Naive thymus-derived CD8-positive, alpha-beta T cell (primary cell): ENCODE data around the gene LRRC49. TPM values are rescaled to one million over a fixed set of nuclear protein-coding genes. Genes with fewer than 3 reads are reported as not detected.
A peak's percentile ranks its signal among the peaks of the same experiment; 100 is the strongest.

Experiments
- ATAC-seq, 2 donors: fragments of 150-1000 bp; cut with Tn5 transposase in 1 of 2; sonication (Bioruptor Pico), chemical (Tn5 transposase) in 1 of 2; 1 replicate in 1 of 2; 2 replicates in 1 of 2; pipeline ENCODE4 v1.10.0; 2021; ENCODE audit warnings: mild to moderate bottlenecking in 2 of 2, moderate library complexity in 2 of 2
- POLR2A ChIA-PET: fragments of 350-600 bp; sonication (Branson Sonifier 250); formaldehyde crosslinking; loops from one replicate; lab custom pipeline; 2021; ENCODE audit warnings: antibody characterized with exemption; lab: Charles Lee
- DNase-seq, 10 donors: peaks; one replicate each; pipeline versions ENCODE4 v3.0.0 to v3.0.0-alpha.2; 2020 to 2022
- H3K27ac Mint-ChIP-seq, 10 donors: one replicate each; pipeline ENCODE4 v1.8.0; 2020 to 2022; ENCODE audit warnings: mild to moderate bottlenecking in 10 of 10, mixed read lengths in 10 of 10, moderate library complexity in 4 of 10, inconsistent platforms in 1 of 10
- H3K27me3 Mint-ChIP-seq, 5 donors: one replicate each; pipeline ENCODE4 v1.8.0; 2021 to 2022; ENCODE audit warnings: mixed read lengths in 5 of 5
- H3K36me3 Mint-ChIP-seq, 3 donors: one replicate each; pipeline ENCODE4 v1.8.0; 2020 to 2022; ENCODE audit warnings: mixed read lengths in 3 of 3, mild to moderate bottlenecking in 2 of 3, inconsistent platforms in 1 of 3
- H3K4me1 Mint-ChIP-seq, 4 donors: one replicate each; pipeline ENCODE4 v1.8.0; 2021 to 2022; ENCODE audit warnings: mixed read lengths in 4 of 4
- H3K4me3 Mint-ChIP-seq, 10 donors: one replicate each; pipeline ENCODE4 v1.8.0; 2020 to 2022; ENCODE audit warnings: mild to moderate bottlenecking in 10 of 10, mixed read lengths in 10 of 10, moderate library complexity in 6 of 10, inconsistent platforms in 1 of 10
- H3K9me3 Mint-ChIP-seq, 9 donors: one replicate each; pipeline ENCODE4 v1.8.0; 2020 to 2022; ENCODE audit warnings: mixed read lengths in 9 of 9, mild to moderate bottlenecking in 3 of 9, inconsistent platforms in 1 of 9, moderate library complexity in 1 of 9
- polyA plus RNA-seq, 3 donors: library from polyadenylated mRNA; unstranded; fragments of 300-500 nt; fragmentation: Illumina TruSeq; gene quantifications; one replicate each; pipeline ENCODE4 v1.2.3, GENCODE V29; 2021
- total RNA-seq, 8 experiments: library from RNA in 2 of 8; stranded (reverse) in 2 of 8; gene quantifications; one replicate each; pipeline ENCODE4 v1.2.3 and lab custom pipeline; 2021 to 2026

LRRC49 gene
- total and polyA plus RNA-seq, 5 experiments from 2014 or later = not detected

- Mint-ChIP-seq H3K4me1 (no peaks in the 10 kb centered on the region), H3K27ac (no peak overlapping the region), H3K9me3 (peaks cover 0 to 8% (median 3%) of the 10 kb centered on the region in 9 donors), H3K36me3 (peaks cover 0 to 8% (median 2%) of the 10 kb centered on the region in 3 donors), H3K27me3 (peaks cover 26 to 51% (median 44%) of the 10 kb centered on the region in 5 donors), H3K4me3 (no peak overlapping the region)
- POLR2A ChIA-PET = no interaction called here
- no peak for DNase-seq
- no peak for ATAC-seq
These were observed 17.4 kb upstream of the LRRC49 start for GRCh38 chr15:70875001-70875782.

DNA sequence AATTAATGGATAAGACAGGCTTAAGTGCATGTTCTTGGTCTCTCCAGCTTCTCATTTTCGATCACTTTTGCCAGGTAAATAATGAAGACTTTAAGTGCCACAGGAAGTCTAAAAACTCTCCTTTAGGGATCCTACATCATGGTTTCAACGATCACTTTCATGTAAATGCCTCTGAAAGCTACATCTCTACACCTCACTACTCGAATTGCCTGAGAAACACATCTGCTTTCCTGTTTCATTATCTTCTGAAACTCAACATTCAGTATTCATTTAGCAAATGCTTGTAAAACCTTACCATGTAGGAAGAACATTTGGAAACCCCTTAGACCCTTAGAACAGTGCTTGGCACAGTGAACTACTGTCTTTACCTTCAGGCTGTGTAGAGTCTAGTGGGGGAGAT, 16.6 kb upstream of the LRRC49 start:
- no peak for ATAC-seq
- no peak overlapping the region for H3K27ac Mint-ChIP-seq
- peaks cover 0 to 8% (median 2%) of the 10 kb centered on the region in 3 donors for H3K36me3 Mint-ChIP-seq
- no peak overlapping the region for H3K4me3 Mint-ChIP-seq
- H3K4me1 Mint-ChIP-seq = no peaks in the 10 kb centered on the region
- H3K9me3 Mint-ChIP-seq = peaks cover 0 to 5% (median 3%) of the 10 kb centered on the region in 9 donors
- H3K27me3 Mint-ChIP-seq = peaks cover 26 to 56% (median 44%) of the 10 kb centered on the region in 5 donors
- POLR2A ChIA-PET = no interaction called here
- no peak for DNase-seq

DNA sequence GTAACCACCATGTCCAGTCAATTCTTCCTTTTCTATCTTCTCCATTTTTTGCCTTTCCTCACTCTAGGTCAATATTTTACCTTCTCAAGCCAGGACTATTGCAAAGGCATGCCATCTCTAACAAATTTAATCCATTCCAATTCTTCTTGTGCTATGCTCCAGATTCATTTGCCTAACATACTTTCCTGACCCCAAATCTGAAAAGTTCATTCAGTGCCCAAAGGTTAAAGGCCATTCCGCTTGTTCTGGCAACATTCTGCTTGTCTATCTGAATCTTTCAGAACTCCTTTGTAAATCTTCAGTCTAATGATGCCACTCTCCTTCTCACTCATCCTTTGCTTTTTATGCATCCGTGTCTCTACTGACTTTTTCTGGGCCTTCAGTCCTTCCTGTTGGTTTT, 15.9 kb upstream of the LRRC49 start:
- Mint-ChIP-seq H3K27me3 (peaks cover 26 to 56% (median 42%) of the 10 kb centered on the region in 5 donors), H3K36me3 (peaks cover 0 to 8% (median 2%) of the 10 kb centered on the region in 3 donors), H3K27ac (no peak overlapping the region), H3K4me3 (no peak overlapping the region), H3K9me3 (peaks cover 0 to 5% (median 2%) of the 10 kb centered on the region in 9 donors), H3K4me1 (no peaks in the 10 kb centered on the region)
- POLR2A ChIA-PET = no interaction called here
- DNase-seq = no peak
- no peak for ATAC-seq

GRCh38 chr15:70879401-70879800, 13.2 kb upstream of the LRRC49 start:
- Mint-ChIP-seq H3K4me3 (no peak overlapping the region), H3K27me3 (peaks cover 23 to 54% (median 39%) of the 10 kb centered on the region in 5 donors), H3K4me1 (no peaks in the 10 kb centered on the region), H3K36me3 (no peaks in the 10 kb centered on the region), H3K9me3 (no peaks in the 10 kb centered on the region), H3K27ac (no peak overlapping the region)
- DNase-seq = no peak
- POLR2A ChIA-PET = no interaction called here
- no peak for ATAC-seq

DNA sequence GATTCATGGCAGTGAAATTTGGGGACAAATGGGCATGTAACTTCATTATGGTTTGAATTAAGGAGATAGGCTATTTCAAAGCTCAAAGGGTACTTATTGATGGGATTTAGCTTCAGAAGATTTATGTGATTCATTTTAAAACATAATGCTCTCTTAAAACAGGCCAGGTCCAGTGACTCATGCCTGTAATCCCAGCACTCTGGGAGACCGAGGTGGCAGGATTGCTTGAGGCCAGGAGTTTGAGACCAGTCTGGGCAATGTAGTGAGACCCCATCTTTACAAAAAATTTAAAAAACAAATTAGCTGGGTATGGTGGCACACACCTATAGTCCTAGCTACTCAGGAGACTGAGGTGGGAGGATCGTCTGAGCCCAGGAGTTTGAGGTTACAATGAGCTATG, 11.8 kb upstream of the LRRC49 start:
- Mint-ChIP-seq H3K36me3 (no peaks in the 10 kb centered on the region), H3K4me1 (no peaks in the 10 kb centered on the region), H3K27me3 (peaks cover 27 to 56% (median 41%) of the 10 kb centered on the region in 5 donors), H3K4me3 (no peak overlapping the region), H3K27ac (no peak overlapping the region), H3K9me3 (no peaks in the 10 kb centered on the region)
- no peak for DNase-seq
- no peak for ATAC-seq
- POLR2A ChIA-PET = no interaction called here

GRCh38 chr15:70882361-70882760, 10.3 kb upstream of the LRRC49 start:
- POLR2A ChIA-PET = no interaction called here
- no peak for DNase-seq
- Mint-ChIP-seq H3K4me1 (no peaks in the 10 kb centered on the region), H3K36me3 (no peaks in the 10 kb centered on the region), H3K4me3 (no peak overlapping the region), H3K27ac (no peak overlapping the region), H3K27me3 (peaks cover 17 to 41% (median 32%) of the 10 kb centered on the region in 5 donors), H3K9me3 (no peaks in the 10 kb centered on the region)
- no peak for ATAC-seq

DNA sequence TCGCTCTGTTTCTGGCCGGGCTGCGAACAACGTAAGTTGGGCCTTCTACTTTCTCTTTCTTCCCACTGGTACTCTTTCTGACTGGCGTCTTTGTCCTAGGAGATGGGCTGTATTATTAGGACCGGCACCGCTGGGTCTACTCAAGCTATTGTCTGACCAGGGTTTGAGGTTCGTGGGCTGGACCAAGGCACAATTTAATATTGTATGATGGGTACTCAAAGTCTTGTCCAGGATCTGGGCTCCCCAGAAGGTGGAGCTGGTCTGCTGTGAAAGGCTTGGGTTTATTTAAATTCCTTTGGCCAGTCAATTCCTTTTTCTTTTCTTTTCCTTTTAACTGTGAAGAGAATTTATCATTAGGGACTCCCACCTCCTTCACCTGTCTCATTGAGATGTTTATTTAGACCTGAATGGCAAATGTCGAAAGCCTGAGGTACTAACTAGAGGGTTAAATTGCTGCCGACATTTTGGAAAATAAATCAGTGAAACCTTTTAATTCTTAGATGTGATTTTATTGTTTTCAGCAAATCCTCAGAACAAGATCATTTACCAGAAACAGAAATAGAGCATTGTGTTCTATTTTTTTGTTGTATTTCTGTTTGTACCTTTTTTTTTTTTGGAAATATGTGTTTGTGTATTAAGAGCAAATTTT, 410 bp downstream of the LRRC49 start:
- peaks cover 0 to 10% (median 0%) of the 10 kb centered on the region in 3 donors for H3K36me3 Mint-ChIP-seq
- DNase-seq (no peak), ATAC-seq (no peak)
- no peak overlapping the region for H3K27ac Mint-ChIP-seq
- peaks cover 44 to 70% (median 54%) of the 10 kb centered on the region in 5 donors for H3K27me3 Mint-ChIP-seq
- H3K4me3 Mint-ChIP-seq = peak overlapping the region; percentile 71 to 87 (median 84)
- H3K9me3 Mint-ChIP-seq = peaks cover 0 to 11% (median 0%) of the 10 kb centered on the region in 9 donors
- POLR2A ChIA-PET = no interaction called here
- H3K4me1 Mint-ChIP-seq = peaks cover 4 to 13% (median 11%) of the 10 kb centered on the region in 4 donors

DNA sequence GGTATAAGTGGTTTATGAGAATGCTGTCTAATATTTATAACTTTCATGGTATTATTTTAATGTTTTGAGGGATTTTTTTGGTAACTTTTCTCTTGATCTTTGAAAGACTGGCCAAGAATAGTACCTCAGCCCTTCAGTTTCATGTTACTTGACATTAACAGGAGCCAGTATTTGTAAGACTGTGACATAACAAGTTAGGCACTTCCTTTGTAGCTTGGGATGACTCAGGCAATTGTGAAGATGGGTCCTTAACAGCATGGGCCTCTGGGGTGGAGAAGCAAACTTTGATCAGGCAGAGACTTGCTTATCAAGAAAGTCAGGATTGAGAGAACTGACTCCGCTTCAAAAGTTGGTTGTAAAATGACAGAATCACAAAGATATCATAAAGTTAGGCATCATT, 9.5 kb downstream of the LRRC49 start:
- H3K9me3 Mint-ChIP-seq = peaks cover 0 to 10% (median 4%) of the 10 kb centered on the region in 9 donors

DNA sequence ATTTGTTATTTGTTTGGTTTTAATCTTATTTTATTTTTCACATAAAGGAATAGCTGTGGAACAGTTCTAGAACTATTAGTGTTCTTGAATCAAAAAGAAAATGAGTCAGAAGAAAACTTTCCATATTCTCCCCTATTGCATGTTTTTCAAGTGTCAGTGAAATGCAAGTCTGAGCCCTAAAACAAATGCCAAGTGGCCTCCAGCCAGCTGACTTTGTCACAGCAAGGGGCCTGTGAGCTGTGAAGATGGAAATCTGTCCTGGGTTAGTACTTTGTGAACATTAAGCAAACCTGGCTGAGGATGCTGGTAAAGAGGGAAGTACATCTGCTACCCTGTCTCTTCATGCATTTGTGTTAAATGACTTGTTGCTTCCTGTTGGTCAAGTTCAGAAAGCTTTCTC, 14.2 kb downstream of the LRRC49 start:
- ATAC-seq = no peak
- no peaks in the 10 kb centered on the region for H3K4me1 Mint-ChIP-seq
- peaks cover 15 to 43% (median 18%) of the 10 kb centered on the region in 5 donors for H3K27me3 Mint-ChIP-seq
- H3K27ac Mint-ChIP-seq = no peak overlapping the region
- no peak for DNase-seq
- H3K4me3 Mint-ChIP-seq = no peak overlapping the region
- peaks cover 10 to 29% (median 20%) of the 10 kb centered on the region in 9 donors for H3K9me3 Mint-ChIP-seq
- POLR2A ChIA-PET = no interaction called here
- H3K36me3 Mint-ChIP-seq = peaks cover 0 to 29% (median 15%) of the 10 kb centered on the region in 3 donors

More for the DNA sequence above, 9.5 kb downstream of the LRRC49 start:
- no peak overlapping the region for H3K27ac Mint-ChIP-seq
- no peak overlapping the region for H3K4me3 Mint-ChIP-seq
- ATAC-seq = no peak
- peaks cover 19 to 52% (median 21%) of the 10 kb centered on the region in 5 donors for H3K27me3 Mint-ChIP-seq
- peaks cover 0 to 12% (median 4%) of the 10 kb centered on the region in 3 donors for H3K36me3 Mint-ChIP-seq
- POLR2A ChIA-PET = no interaction called here
- no peak for DNase-seq
- H3K4me1 Mint-ChIP-seq = no peaks in the 10 kb centered on the region

DNA sequence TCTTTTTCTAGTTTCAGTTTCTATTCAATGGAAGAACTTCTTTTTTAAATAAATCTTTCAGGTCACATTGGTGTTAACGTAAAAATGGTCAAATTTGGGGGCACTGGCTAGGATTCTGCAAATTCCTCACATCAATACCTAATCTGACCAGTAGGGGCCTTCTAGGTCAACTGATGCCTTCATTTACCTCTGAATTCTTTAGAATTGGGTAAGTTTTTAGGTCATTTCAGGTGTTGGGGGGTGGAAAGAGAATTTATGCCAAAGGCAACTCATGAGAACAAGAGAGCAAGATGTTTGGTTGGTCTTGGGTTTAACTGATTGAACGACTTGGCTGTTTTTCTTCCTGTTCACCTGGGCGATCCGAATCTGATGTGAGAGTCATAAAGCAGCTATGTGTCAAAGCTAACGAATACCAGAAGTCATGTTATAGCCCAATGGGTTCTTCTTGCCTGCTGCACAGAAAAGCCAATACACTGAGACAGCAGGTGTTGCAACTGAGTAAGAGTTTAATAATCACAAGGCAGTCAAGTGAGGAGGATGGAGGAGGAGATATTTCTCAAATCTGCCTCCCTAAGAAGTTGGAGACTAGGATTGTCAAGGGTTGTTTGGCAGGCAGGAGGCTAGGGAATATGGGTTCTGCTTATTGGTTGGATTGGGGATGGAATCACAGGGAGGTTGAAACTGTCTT, 15.3 kb downstream of the LRRC49 start:
- POLR2A ChIA-PET = no interaction called here
- Mint-ChIP-seq H3K4me1 (no peaks in the 10 kb centered on the region), H3K4me3 (no peak overlapping the region), H3K27ac (no peak overlapping the region), H3K9me3 (peaks cover 10 to 29% (median 20%) of the 10 kb centered on the region in 9 donors), H3K36me3 (peaks cover 0 to 29% (median 15%) of the 10 kb centered on the region in 3 donors), H3K27me3 (peaks cover 10 to 32% (median 15%) of the 10 kb centered on the region in 5 donors)
- no peak for DNase-seq
- no peak for ATAC-seq

GRCh38 chr15:70910958-70911357, 18.3 kb downstream of the LRRC49 start:
- H3K9me3 Mint-ChIP-seq = peaks cover 10 to 29% (median 20%) of the 10 kb centered on the region in 9 donors
- H3K4me1 Mint-ChIP-seq = no peaks in the 10 kb centered on the region
- H3K27me3 Mint-ChIP-seq = peaks cover 5 to 24% (median 14%) of the 10 kb centered on the region in 5 donors
- POLR2A ChIA-PET = no interaction called here
- DNase-seq (no peak), ATAC-seq (no peak)
- H3K27ac Mint-ChIP-seq = no peak overlapping the region
- no peak overlapping the region for H3K4me3 Mint-ChIP-seq
- peaks cover 0 to 26% (median 13%) of the 10 kb centered on the region in 3 donors for H3K36me3 Mint-ChIP-seq

- no peak for DNase-seq
- POLR2A ChIA-PET = no interaction called here
- peaks cover 5 to 21% (median 12%) of the 10 kb centered on the region in 9 donors for H3K9me3 Mint-ChIP-seq
- ATAC-seq = no peak
- peaks cover 4 to 13% (median 10%) of the 10 kb centered on the region in 5 donors for H3K27me3 Mint-ChIP-seq
- H3K27ac Mint-ChIP-seq = no peak overlapping the region
- no peaks in the 10 kb centered on the region for H3K4me1 Mint-ChIP-seq
- H3K4me3 Mint-ChIP-seq = no peak overlapping the region
- H3K36me3 Mint-ChIP-seq = peaks cover 0 to 17% (median 11%) of the 10 kb centered on the region in 3 donors
These were observed 19.6 kb downstream of the LRRC49 start for GRCh38 chr15:70912187-70912586.
